CD1c-positive myeloid dendritic cell (primary cell): Measurements from ENCODE around the gene LSM7.
"Not testable (repeated sequence)": the region's sequence is repeated elsewhere in the genome, so short reads cannot be mapped to it uniquely, and the experiment has no call there.

Experiments used
- DNase-seq: peaks from one replicate; pipeline ENCODE4 v3.0.0-alpha.2; 2016; ENCODE audit errors: extremely low spot score

Gene LSM7

DNA sequence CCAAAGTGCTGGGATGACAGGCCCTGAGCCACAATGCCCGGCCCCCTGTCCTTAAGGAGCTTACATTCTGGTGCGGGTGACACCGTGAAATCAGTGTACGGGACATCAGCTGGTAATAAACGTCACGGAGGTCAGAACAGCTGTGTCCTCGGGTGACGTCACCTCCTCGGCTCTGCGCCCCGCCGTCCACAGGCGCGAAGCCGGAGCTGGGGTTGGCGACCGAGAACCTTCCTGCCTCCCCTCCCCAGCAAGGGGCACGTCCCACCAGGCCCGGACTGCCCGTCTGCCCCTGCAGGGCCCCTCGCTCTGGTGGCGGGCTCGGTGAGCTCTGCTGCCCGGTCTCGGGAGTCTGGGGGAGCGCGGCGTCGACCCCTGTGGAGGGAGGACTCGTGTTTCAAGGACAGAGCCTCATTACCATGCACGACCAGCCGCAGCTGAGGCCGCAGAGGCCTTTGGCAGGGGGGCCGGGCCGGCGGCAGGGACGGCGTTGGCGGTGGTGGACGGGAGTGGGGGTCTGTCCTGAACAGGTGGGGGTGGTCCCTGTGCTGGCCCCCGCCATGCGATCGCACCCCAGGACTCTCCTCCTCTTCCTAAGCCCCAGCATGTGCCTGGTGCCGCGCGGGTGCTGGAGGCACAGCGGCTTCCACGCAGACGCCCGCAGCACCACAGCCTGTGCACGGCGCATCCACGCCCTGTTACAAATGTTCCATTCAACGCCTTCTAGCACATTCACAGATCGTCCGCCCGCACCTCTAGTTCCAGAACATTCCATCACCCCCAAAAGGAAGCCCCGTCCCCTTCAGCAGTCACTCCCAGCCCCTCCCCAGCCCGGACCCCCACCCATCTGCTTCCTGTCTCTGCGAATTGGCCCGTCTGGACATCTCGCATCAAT, 25.8 kb downstream of the LSM7 start:
- DNase-seq = peak; percentile 51

DNA sequence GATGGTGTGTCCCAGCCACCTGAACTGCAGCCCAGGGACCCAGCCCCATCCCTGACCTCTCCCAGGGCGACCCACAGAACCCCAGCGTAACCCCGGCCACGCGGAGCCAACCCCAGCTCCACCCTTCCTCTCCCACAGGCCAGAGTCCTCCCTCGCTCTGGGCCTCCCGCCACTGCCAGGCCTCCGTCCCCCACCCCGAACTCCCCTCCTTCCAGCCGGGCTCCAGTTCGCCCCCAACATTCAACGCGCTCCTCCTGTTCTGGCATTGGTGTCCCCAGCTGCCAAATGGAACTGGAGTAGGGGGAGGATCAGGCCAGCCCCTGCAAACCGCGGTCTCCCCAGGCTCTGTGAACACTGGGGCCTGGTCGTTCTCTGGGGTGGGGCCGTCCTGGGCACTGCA, 27.9 kb downstream of the LSM7 start:
- no peak for DNase-seq

DNA sequence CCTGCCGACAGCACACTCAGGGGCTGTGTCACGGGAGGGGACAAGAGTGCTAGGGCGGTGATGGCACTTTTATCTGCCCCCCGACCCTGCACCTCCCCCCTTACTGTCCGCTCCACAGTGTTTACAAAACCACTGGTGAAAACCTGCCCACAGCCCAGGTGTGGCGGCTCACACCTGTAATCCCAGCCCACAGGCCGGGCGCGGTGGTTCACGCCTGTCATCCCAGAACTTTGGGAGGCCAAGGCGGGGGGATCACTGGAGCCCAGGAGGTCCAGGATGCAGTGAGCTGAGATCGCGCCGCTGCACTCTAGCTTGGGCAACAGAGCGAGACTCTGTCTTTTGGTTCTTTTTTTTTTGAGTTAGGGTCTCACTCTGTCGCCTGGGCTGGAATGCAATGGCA, 32.2 kb downstream of the LSM7 start:
- no peak for DNase-seq

DNA sequence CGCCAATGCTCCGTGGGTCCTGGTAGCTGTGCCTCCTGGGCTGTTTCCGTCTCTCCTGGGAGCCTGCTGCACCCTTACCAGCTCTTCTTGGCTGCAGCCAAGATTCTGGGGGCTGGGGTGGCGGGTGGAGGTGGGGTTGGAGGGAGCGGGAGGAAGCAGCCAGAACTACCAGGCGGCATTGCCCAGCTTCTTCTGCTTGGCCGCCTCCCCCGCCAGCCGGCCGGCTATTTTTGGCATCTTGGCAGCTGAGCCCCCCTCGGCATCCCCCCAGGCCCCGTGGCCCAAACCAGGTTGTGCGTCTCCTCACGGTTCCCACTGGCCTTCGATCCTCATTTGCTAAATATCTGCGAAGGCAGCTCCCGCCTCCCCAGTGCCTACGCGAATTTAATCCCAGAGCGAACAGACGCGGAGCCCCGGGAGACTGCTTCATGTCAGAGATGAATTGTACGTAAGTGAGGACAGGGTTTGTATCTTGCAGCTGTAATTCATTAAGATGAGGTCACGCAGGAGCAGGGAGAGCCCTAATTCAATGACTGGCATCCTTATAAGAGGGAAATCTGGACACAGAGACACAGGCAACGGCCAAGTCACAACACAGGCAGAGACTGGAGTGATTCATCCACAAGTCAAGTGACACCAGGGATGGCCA, 33.6 kb downstream of the LSM7 start:
- no peak for DNase-seq

DNA sequence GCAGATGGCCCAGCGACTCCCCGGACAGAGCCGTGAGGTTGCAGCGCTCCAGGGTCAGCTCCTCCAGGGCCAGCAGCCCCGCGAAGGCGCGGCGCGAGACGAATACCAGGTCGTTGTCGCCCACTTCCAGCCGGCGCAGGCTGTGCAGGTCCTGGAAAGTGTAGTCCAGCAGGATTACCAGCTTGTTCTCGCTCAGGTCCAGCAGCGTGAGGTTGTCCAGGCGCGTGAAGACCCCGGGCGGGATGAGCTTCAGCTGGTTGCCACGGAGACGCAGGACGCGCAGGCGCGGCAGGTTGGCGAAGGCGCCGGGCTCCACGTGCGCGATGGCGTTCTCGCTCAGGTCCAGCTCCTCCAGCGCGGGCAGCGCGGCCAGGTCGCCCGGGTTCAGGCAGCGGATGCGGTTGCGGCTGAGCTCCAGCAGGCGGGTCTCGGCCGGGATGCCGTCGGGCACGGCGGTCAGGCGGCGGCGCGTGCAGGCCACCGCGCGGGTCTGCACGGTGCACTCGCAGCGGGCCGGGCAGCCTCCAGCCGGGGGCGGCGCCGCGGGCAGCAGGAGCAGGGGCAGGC, 37.1 kb downstream of the LSM7 start:
- no peak for DNase-seq

DNA sequence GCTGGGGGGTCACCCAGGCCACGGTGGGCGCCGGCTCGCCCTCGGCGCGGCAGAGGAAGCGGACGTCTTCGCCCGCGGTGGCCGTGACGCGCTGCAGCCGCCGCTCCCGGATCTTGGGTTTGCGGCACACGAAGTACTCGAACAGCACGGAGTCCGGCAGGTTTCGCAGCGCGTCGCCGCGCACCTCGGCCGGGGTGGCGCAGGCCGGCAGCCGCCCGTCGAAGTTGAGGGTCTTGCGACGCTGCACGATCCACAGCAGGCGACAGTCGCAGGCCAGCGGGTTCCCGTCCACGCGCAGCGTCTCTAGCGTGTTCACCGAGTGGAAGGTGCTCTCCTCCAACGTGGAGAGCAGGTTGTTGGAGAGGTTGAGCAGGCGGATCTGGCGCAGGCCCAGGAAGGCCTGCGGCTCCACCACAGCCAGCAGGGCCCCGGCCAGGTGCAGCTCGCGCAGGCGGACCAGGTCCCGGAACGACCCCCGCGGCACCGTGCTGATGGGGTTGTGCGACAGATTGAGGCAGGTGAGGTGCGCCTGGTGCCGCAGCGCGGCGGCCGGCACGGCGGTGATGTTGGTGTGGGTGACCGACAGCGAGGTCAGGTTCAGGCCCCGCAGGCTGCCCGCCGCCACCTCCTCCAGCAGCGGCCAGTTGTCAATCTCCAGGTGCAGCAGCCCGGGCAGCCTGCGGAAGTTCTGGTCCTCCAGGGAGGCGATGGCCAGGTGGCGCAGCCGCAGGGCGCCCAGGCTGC, 37.8 kb downstream of the LSM7 start:
- DNase-seq = peak; percentile 43

DNA sequence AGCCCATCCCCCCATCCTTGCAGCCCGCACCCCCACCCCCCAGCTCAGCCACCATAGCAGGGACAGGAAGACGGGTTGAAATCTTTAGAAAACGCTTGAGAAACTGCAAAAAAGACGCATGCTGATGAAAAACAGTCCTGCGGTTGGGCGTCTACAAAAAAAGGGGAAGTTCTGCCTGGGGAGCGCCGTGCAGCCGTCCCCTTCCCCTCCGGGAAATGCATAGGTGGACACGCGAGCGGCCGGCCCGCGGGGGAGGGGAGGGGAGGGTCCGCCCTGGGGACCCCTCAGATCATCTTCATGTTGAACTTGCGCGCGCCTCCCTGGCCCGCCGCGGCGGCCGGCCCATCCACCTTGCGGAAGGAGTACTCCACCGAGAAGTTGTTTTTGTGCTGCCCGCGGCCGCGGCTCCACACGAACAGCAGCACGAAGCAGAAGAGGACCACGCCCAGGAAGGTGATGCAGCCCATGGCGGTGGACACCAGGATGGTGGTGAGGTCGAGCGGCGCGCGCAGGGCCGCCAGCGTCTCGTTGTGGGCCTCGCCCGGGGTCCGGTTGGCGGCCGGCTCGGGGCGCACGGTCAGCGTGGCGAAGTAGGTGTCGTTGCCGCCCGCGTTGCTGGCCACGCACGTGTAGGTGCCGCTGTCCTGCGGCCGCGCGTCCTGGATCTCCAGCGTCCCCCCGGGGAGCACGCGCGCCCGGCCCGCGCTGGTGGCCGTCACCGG, 38.5 kb downstream of the LSM7 start:
- DNase-seq = peak; percentile 90

DNA sequence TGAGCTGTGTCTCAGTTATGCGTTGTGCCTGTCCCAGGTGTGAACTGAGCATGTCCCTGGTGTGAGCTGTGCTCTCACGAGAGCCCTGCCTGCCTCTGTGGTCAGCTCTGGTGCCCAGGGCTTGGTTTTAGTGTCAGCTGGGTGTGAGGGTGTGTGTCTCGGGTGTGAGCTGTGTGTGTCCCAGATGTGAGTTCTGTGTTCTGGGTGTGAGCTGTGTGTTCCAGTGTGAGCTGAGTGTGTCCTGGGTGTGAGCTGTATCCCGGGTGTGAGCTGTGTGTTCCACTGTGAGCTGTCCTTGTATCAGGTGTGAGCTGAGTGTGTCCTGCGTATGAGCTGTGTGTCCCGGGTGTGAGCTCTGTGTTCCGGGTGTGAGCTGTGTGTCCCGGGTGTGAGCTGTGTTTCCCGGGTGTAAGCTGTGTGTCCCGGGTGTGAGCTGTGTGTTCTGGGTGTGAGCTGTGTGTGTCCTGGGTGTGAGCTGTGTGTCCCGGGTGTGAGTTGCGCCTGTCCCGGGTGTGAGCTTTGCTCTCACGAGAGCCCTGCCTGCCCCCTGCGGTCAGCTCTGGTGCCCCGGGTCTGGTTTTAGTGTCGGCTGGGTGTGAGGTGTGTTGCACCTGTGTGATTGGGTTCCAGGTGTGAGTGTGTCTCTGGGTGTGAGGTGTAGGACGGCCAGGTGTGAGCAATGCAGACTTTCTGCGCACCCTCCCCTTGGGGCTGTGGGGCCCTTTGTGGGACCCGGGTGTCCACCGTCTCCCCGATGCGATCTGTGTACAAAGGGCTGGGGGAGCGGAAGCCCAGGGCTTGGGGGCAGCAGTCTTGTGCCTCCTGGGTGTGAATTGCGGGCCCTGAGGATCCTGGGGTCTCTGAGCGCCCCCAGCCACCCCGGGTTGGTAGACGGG, 39.3 kb downstream of the LSM7 start:
- DNase-seq = no peak

DNA sequence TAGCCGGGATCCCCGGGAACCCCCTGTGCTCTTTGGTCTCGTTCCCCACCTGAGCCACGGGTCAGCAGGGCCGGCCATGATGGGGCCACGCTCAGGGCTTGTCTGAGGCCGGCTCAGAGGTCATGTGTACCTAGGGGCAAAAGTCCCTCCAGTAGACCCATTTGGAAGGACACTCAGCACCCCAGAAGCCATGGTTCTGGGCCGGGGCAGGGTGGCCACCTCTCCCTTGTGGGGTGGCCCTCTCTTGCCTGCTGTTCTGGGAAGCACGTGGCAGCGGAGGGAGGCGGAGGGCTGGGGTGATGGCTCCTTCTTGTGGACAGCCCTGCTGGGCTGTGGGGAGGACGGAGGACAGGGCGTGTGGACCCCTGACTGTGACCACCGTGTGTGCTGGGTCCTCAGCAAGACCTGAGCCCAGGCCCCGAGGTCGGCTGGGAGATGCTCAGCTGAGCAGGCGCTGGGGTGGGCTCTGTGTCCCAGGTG, 40.0 kb downstream of the LSM7 start:
- DNase-seq = no peak

DNA sequence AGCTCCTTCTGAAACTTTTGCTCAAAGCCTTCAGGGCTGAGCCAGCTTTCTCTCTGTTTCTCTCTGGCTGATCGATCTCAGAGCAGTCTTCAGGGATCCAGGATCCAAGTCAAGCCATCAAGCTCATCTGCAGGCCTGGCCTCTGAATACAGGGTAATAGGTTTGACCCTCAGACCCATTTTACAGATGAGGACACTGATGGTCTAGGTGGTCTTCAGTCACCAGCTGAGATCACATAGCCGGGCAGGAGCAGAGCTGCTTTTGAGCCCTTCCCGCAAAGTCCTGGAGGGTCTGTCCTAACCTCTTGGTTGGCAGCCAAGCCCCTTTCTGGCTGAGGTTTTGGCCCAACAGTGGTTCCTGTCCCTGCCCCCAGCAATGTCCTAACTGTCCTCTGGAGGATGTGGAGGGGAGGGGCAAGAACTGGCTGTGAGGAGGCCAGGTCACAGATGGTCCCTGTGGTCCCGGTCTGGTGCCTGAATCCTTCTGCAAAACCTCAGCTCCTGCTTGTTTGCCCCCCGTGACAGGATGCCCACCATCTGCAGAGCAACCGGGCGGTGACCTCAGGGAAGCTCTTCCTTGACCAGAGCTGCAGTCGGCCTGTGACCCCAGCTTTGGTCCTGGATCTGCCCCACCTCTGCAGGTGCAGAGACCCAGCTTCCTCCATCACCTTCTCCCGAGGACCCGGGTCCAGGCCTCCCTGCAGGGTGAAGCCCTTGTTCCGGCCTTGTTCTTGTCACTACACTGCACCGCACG, 40.6 kb downstream of the LSM7 start:
- DNase-seq = no peak

DNA sequence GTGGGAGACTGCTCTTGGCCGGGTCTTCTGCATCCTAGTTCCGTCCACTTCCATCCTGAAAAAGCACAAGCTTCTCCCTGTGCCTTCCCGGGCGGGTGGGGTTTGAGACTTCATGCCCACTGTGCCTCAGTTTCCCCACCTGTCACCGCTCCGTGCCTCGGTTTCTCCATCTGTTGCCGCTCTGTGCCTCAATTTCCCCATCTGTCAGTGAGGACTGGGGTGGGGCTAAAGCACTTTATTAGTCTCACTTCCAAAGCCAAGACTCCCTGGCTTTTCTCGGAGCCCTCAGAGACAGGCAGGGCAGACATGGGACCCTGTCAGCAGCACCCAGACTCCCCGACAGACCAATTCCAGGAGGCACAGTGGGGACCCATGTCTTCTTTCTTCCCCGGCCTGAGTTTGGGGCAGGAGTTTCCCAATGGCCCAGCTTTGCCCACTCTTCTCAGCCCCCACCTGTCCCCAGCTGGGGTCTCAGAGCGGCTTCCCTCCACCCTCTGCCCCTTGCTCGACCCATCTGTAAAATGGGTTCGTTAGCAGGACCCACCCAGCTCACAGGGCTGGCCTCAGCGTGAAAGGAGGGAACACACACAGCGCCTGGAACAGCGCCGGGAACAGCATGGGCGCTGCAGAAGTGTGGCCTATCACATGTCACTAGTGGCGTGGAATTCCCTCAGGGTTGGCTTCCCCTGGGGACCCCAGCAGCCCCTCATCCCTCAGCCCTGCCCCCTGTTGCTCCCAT, 41.8 kb downstream of the LSM7 start:
- no peak for DNase-seq

DNA sequence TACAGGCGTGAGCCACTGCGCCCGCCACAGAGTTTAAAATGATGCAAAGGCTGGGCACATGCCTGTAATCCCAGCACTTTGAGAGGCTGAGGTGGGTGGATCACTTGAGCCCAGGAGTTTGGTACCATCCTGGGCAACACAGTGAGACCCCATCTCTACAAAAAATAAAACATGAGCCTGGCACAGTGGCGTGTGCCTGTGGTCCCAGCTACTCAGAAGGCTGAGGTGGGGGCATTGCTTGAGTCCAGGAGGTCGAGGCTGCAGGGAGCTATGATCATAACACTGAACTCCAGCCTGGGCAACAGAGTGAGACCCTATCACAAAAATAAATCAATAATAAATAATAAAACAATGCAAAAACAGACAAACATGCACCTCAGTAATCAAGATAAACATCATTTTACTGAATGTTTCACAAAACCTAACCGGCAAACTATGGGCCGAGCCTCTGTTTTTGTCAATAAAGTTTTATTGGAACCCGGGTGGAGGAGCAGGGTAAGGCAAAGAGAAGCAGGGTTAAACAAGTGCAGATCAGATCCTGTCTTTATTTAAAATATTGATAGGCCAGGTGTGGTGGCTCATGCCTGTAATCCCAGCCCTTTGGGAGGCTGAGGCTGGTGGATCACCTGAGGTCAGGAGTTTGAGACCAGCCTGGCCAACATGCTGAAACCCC, 44.4 kb downstream of the LSM7 start:
- no peak for DNase-seq

DNA sequence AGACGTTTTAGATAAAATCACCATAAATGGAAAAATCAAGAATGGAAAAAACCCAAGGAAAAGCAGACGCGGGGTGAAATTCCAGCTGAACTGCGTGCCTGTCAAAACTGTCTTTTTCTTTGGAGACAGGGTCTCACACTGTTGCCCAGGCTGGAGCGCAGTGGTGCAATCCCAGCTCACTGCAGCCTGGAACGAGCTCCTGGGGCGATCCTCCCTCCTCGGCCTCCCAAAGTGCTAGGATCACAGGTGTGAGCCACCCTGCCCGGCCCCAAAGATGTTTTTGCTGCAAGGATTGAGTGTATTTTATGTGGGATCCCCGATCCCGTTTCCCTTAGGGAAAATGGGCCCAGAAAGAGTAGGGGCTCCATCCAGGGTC, 45.5 kb downstream of the LSM7 start:
- DNase-seq = no peak

DNA sequence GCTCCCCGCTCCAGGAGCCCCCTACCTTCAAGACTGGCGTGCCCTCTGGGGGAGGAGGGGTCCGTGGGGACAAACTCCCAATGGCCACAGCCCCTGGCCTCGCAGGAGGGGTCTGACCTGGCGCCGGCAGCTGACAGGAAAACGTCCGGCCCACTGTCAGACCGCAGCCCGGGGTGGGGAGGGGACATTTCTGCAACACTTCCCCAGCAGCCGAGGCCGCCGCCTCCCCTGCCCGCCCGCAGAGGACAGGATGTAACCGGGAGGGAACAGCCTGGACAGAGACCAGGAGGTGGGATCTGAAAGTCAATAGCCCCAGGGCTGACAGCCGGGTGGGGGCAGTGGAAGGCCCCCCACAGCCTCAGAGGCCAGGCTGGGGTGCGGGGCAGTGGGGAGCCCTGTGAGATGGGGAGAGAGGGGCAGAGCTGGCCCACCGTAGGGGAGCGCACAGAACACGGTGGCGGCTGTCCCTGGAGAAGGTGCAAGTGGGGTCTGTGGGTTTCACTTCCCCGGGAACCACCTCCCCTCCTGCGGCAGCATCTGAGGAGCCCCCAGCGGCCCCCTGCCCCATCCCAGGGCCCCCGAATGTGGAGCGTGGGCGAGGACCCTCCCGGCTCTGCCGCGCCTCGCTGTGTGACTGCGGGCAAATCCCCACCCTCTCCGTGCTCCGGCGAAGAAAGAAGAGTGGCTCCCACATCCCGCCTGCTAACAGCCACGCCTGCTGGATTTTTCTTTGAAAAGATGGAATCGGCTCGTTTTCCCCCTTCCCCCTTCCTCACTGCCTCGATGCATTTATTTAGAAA, 46.1 kb downstream of the LSM7 start, which contains the start of gene PEAK3:
PEAK3 (minus strand) TSS at position 114 of the 800 bp plus-strand sequence. CDS start 1,244 bp downstream, outside the sequence.
- peak; percentile 85 for DNase-seq

DNA sequence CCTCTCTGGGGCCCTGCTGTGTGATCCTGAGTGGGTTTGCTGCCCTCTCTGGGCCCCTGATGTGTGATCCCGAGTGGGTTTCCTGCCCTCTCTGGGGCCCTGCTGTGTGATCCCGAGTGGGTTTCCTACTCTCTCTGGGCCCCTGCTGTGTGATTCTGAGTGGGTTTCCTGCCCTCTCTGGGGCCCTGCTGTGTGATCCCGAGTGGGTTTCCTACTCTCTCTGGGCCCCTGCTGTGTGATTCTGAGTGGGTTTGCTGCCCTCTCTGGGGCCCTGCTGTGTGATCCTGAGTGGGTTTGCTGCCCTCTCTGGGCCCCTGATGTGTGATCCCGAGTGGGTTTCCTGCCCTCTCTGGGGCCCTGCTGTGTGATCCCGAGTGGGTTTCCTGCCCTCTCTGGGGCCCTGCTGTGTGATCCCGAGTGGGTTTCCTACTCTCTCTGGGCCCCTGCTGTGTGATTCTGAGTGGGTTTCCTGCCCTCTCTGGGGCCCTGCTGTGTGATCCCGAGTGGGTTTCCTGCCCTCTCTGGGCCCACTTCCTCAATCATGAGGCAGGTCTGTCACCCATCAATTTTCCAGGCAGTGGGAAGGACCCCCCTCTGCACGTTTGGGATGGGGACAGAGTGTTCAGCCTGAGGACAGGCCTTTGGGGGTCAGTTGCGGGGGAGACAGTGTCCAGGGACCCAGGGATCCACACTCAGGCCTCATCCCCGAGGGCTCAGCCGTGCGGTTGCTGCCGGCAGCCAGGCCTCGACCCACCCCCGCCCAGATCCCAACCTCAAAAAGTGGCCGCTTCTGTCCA, 46.9 kb downstream of the LSM7 start:
- DNase-seq = not testable (repeated sequence)

DNA sequence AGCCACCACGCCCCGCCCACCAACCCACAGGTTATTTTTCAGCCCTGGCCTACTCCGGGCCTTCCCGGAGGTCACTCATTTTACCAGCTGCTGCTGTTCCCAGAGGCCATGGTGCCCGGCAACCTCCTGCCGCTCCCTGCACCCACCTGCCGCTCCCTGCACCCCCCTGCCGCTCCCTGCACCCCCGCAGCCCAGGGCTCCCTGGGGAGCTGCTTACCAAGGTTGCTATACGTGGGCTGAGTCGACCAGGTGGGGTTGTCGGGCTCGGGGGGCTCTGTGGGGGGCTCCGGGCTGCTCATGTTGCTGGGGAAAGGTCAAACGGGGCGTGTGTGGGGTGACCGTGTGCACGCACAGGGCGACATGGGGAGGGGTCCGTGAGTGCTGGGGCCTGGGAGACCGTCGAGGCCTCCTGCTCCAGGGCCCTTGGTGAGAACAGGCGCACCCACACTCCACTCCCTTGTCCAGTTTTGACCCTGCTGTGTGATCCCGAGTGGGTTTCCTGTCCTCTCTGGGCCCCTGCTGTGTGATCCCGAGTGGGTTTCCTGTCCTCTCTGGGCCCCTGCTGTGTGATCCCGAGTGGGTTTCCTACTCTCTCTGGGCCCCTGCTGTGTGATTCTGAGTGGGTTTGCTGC, 47.6 kb downstream of the LSM7 start:
- DNase-seq = no peak
